Measurements from ENCODE around the gene KAT8. TPM values are rescaled to one million over a fixed set of nuclear protein-coding genes. Genes with fewer than 3 reads are reported as not detected.

KAT8 gene
- total and polyA plus RNA-seq, 4 donors, result 15.9 to 37.4 (median 19.6) TPM

- TF ChIP-seq FOXA1 (IDR thresholded peaks at IDR 0.05), result no peak
- no peak for TF ChIP-seq ATF3 (IDR thresholded peaks at IDR 0.05)
- no peak for TF ChIP-seq REST (IDR thresholded peaks at IDR 0.05)
- no peak for TF ChIP-seq YY1 (IDR thresholded peaks at IDR 0.05)
- no peak for TF ChIP-seq EGR1 (IDR thresholded peaks at IDR 0.05; ENCODE audit: low read depth in 2 of 2)
- TF ChIP-seq HNF4A (conservative IDR thresholded peaks at IDR 0.05), result no peak
- no peak for TF ChIP-seq RXRA (IDR thresholded peaks at IDR 0.05)
- no peak for TF ChIP-seq MAX (IDR thresholded peaks at IDR 0.05)
- DNase-seq (ENCODE audit: low spot score), result no peak
- Histone ChIP-seq H3K9me3 (ENCODE audit: control insufficient read depth in 4 of 4, low read length in 3 of 4) (no peaks in the 10 kb centered on the region), H3K4me3 (ENCODE audit: low read depth in 1 of 3, low read length in 3 of 3) (no peak overlapping the region), H3K27ac (ENCODE audit: low read depth in 1 of 2, low read length in 2 of 2) (no peak overlapping the region), H3K36me3 (ENCODE audit: control insufficient read depth in 4 of 4, insufficient read depth in 3 of 4, low read depth in 1 of 4, low read length in 3 of 4) (peaks cover 13 to 39% (median 25%) of the 10 kb centered on the region in 4 donors), H3K27me3 (ENCODE audit: control insufficient read depth in 4 of 4, insufficient read depth in 4 of 4, low read length in 3 of 4) (no peaks in the 10 kb centered on the region), H3K9ac (ENCODE audit: low read depth in 1 of 2, low read length in 2 of 2) (no peak overlapping the region), H3K4me1 (ENCODE audit: control insufficient read depth in 4 of 4, insufficient read depth in 4 of 4, low read length in 3 of 4) (peaks cover 0 to 12% (median 8%) of the 10 kb centered on the region in 4 donors)
- WGBS, result 96% methylated on average over 8 of the region's 8 CpGs
Measured at GRCh38 chr16:31089199-31089598, 28.3 kb upstream of the KAT8 start.

GRCh38 chr16:31090540-31090939 is 26.9 kb upstream of the KAT8 start:
- WGBS, result 96% methylated on average over 2 of the region's 2 CpGs
- peaks cover 0 to 16% (median 9%) of the 10 kb centered on the region in 4 donors for H3K4me1 ChIP-seq (ENCODE audit: control insufficient read depth in 4 of 4, insufficient read depth in 4 of 4, low read length in 3 of 4)
- H3K4me3 ChIP-seq (ENCODE audit: low read depth in 1 of 3, low read length in 3 of 3), result no peak overlapping the region
- DNase-seq (ENCODE audit: low spot score), result no peak
- TF ChIP-seq MAX (IDR thresholded peaks at IDR 0.05) (no peak), CTCF (IDR thresholded peaks at IDR 0.05; ENCODE audit: low read depth, low read length, missing input control) (no peak), FOXA2 (IDR thresholded peaks at IDR 0.05) (no peak), NR2F2 (IDR thresholded peaks at IDR 0.05) (no peak), HNF4A (conservative IDR thresholded peaks at IDR 0.05) (no peak), GABPA (IDR thresholded peaks at IDR 0.05 in 1 of 2, conservative IDR thresholded peaks at IDR 0.05 in 1 of 2) (no peak), HNF4G (IDR thresholded peaks at IDR 0.05) (no peak), ZBTB33 (IDR thresholded peaks at IDR 0.05) (no peak), REST (IDR thresholded peaks at IDR 0.05) (no peak), FOXA1 (IDR thresholded peaks at IDR 0.05) (no peak), RXRA (IDR thresholded peaks at IDR 0.05) (no peak), ATF3 (IDR thresholded peaks at IDR 0.05) (no peak), JUND (IDR thresholded peaks at IDR 0.05) (no peak), TAF1 (conservative IDR thresholded peaks at IDR 0.05) (no peak), EGR1 (IDR thresholded peaks at IDR 0.05; ENCODE audit: low read depth in 2 of 2) (no peak), YY1 (IDR thresholded peaks at IDR 0.05) (no peak), SP1 (IDR thresholded peaks at IDR 0.05) (no peak), RAD21 (IDR thresholded peaks at IDR 0.05) (no peak)
- H3K36me3 ChIP-seq (ENCODE audit: control insufficient read depth in 4 of 4, insufficient read depth in 3 of 4, low read depth in 1 of 4, low read length in 3 of 4), result peaks cover 11 to 30% (median 20%) of the 10 kb centered on the region in 4 donors
- H3K27me3 ChIP-seq (ENCODE audit: control insufficient read depth in 4 of 4, insufficient read depth in 4 of 4, low read length in 3 of 4), result no peaks in the 10 kb centered on the region
- H3K9ac ChIP-seq (ENCODE audit: low read depth in 1 of 2, low read length in 2 of 2), result no peak overlapping the region
- H3K9me3 ChIP-seq (ENCODE audit: control insufficient read depth in 4 of 4, low read length in 3 of 4), result no peaks in the 10 kb centered on the region
- H3K27ac ChIP-seq (ENCODE audit: low read depth in 1 of 2, low read length in 2 of 2), result no peak overlapping the region
